ENCODE measurements around the gene NQO1.

DNA sequence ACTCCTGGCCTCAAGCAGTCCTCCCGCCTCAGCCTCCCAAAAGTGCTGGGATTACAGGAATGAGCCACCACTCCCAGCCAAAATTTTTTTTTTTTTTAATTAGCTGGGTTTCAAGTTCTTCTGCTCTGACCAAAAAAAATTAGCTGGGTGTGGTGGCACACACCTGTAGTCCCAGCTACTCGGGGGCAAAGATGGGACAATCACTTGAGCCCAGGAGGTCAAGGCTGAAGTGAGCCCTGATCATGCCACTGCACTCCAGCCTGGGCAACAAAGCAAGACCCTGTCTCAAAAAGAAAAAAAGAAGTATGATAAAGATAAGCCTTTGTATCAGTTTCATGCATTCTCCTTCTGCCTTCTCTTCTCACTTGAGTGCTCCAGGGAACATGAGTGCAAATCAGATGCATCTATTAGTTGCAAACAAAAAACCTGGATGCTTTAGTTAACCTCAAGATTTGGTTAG is 1.9 kb downstream of the NQO1 start:
- TF ChIP-seq POLR2A (IDR thresholded peaks at IDR 0.05; ENCODE audit: low read depth, low read length), result no peak
- TF ChIP-seq, protein P1, sequence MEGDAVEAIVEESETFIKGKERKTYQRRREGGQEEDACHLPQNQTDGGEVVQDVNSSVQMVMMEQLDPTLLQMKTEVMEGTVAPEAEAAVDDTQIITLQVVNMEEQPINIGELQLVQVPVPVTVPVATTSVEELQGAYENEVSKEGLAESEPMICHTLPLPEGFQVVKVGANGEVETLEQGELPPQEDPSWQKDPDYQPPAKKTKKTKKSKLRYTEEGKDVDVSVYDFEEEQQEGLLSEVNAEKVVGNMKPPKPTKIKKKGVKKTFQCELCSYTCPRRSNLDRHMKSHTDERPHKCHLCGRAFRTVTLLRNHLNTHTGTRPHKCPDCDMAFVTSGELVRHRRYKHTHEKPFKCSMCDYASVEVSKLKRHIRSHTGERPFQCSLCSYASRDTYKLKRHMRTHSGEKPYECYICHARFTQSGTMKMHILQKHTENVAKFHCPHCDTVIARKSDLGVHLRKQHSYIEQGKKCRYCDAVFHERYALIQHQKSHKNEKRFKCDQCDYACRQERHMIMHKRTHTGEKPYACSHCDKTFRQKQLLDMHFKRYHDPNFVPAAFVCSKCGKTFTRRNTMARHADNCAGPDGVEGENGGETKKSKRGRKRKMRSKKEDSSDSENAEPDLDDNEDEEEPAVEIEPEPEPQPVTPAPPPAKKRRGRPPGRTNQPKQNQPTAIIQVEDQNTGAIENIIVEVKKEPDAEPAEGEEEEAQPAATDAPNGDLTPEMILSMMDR (conservative IDR thresholded peaks at IDR 0.05; ENCODE audit: low read depth, low read length), result no peak
- no peak for TF ChIP-seq RFX5 (IDR thresholded peaks at IDR 0.05; ENCODE audit: low read depth, low read length)
- TF ChIP-seq BHLHE40 (IDR thresholded peaks at IDR 0.05; ENCODE audit: low read depth, low read length), result no peak
- no peak for TF ChIP-seq MXI1 (IDR thresholded peaks at IDR 0.05; ENCODE audit: borderline replicate concordance, low read depth, low read length)
- TF ChIP-seq MAZ (IDR thresholded peaks at IDR 0.05; ENCODE audit: borderline replicate concordance, low read depth, low read length), result no peak
- TF ChIP-seq RAD21 (IDR thresholded peaks at IDR 0.05; ENCODE audit: low read length), result no peak
- TF ChIP-seq, protein P2, sequence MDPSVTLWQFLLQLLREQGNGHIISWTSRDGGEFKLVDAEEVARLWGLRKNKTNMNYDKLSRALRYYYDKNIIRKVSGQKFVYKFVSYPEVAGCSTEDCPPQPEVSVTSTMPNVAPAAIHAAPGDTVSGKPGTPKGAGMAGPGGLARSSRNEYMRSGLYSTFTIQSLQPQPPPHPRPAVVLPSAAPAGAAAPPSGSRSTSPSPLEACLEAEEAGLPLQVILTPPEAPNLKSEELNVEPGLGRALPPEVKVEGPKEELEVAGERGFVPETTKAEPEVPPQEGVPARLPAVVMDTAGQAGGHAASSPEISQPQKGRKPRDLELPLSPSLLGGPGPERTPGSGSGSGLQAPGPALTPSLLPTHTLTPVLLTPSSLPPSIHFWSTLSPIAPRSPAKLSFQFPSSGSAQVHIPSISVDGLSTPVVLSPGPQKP (IDR thresholded peaks at IDR 0.05; ENCODE audit: borderline replicate concordance, low read depth, low read length), result no peak
